ENCODE measurements around the gene CYREN. TPM values are rescaled to one million over a fixed set of nuclear protein-coding genes. Genes with fewer than 3 reads are reported as not detected.

The CYREN gene
- polyA plus RNA-seq, 3 donors = 16.4 to 27.6 (median 26.3) TPM

GRCh38 chr7:135166338-135166990 lies 4.0 kb downstream of the CYREN start:
- WGBS, 3 donors = 47 to 89% (median 48%) methylated on average over 18 of the region's 18 CpGs
- H3K27ac ChIP-seq (ENCODE audit: low read depth, low read length) = peak overlapping the region; percentile 34

- 68 to 70% (median 69%) methylated on average over 4 of the region's 4 CpGs for WGBS, 3 donors
- H3K27ac ChIP-seq (ENCODE audit: low read depth, low read length) = no peak overlapping the region
Observed at GRCh38 chr7:135165862-135166261, 4.6 kb downstream of the CYREN start.

GRCh38 chr7:135164357-135165061 lies 6.0 kb downstream of the CYREN start:
- 71 to 83% (median 73%) methylated on average over 18 of the region's 18 CpGs for WGBS, 3 donors
- no peak overlapping the region for H3K27ac ChIP-seq (ENCODE audit: low read depth, low read length)

GRCh38 chr7:135162382-135163001 lies 8.0 kb downstream of the CYREN start:
- WGBS, 3 donors = 95 to 98% (median 97%) methylated on average over 2 of the region's 2 CpGs
- no peak overlapping the region for H3K27ac ChIP-seq (ENCODE audit: low read depth, low read length)

- peak overlapping the region; percentile 7 for H3K27ac ChIP-seq (ENCODE audit: low read depth, low read length)
- 57 to 81% (median 63%) methylated on average over 6 of the region's 6 CpGs for WGBS, 3 donors
Observed at GRCh38 chr7:135161669-135162068, 8.8 kb downstream of the CYREN start.

GRCh38 chr7:135160858-135161653 lies 9.5 kb downstream of the CYREN start:
- peak overlapping the region; percentile 7 for H3K27ac ChIP-seq (ENCODE audit: low read depth, low read length)
- 35 to 60% (median 39%) methylated on average over 9 of the region's 9 CpGs for WGBS, 3 donors

GRCh38 chr7:135160098-135160857 lies 10.2 kb downstream of the CYREN start:
- 46 to 81% (median 47%) methylated on average over 5 of the region's 5 CpGs for WGBS, 3 donors
- no peak overlapping the region for H3K27ac ChIP-seq (ENCODE audit: low read depth, low read length)

GRCh38 chr7:135159359-135160085 lies 11.0 kb downstream of the CYREN start:
- WGBS, 3 donors = 85 to 93% (median 85%) methylated on average over 2 of the region's 2 CpGs
- no peak overlapping the region for H3K27ac ChIP-seq (ENCODE audit: low read depth, low read length)

- WGBS, 3 donors = 48 to 80% (median 54%) methylated on average over 6 of the region's 6 CpGs
- no peak overlapping the region for H3K27ac ChIP-seq (ENCODE audit: low read depth, low read length)
Observed at GRCh38 chr7:135158874-135159273, 11.6 kb downstream of the CYREN start.

- H3K27ac ChIP-seq (ENCODE audit: low read depth, low read length) = no peak overlapping the region
- WGBS, 3 donors = 100% methylated on average over 1 of the region's 1 CpG
Observed at GRCh38 chr7:135158141-135158655, 12.3 kb downstream of the CYREN start.

- 84 to 92% (median 91%) methylated on average over 1 of the region's 1 CpG for WGBS, 3 donors
- no peak overlapping the region for H3K27ac ChIP-seq (ENCODE audit: low read depth, low read length)
Observed at GRCh38 chr7:135156290-135156689, 14.2 kb downstream of the CYREN start.

- 93 to 99% (median 98%) methylated on average over 1 of the region's 1 CpG for WGBS, 3 donors
- H3K27ac ChIP-seq (ENCODE audit: low read depth, low read length) = no peak overlapping the region
Observed at GRCh38 chr7:135154734-135155133, 15.8 kb downstream of the CYREN start.

GRCh38 chr7:135152442-135152841 lies 18.1 kb downstream of the CYREN start:
- WGBS, 3 donors = 45 to 100% (median 90%) methylated on average over 1 of the region's 1 CpG
- H3K27ac ChIP-seq (ENCODE audit: low read depth, low read length) = no peak overlapping the region

- 44 to 82% (median 49%) methylated on average over 6 of the region's 6 CpGs for WGBS, 3 donors
- H3K27ac ChIP-seq (ENCODE audit: low read depth, low read length) = no peak overlapping the region
Observed at GRCh38 chr7:135151533-135151932, 19.0 kb downstream of the CYREN start.

- no peak overlapping the region for H3K27ac ChIP-seq (ENCODE audit: low read depth, low read length)
- 64 to 94% (median 68%) methylated on average over 2 of the region's 2 CpGs for WGBS, 3 donors
Observed at GRCh38 chr7:135151132-135151531, 19.4 kb downstream of the CYREN start.

- peak overlapping the region; percentile 62 for H3K27ac ChIP-seq (ENCODE audit: low read depth, low read length)
- 55 to 61% (median 60%) methylated on average over 8 of the region's 8 CpGs for WGBS, 3 donors
Observed at GRCh38 chr7:135150072-135150782, 20.3 kb downstream of the CYREN start.
